Measurements from ENCODE around the gene TBC1D14.
"Not testable (repeated sequence)": the region's sequence is repeated elsewhere in the genome, so short reads cannot be mapped to it uniquely, and the experiment has no call there.

The TBC1D14 gene

GRCh38 chr4:6972911-6973310, 63.3 kb downstream of the TBC1D14 start:
- DNase-seq (ENCODE audit: low read depth): no peak

- DNase-seq (ENCODE audit: low read depth): peak; percentile 39
These were observed 64.7 kb downstream of the TBC1D14 start for GRCh38 chr4:6974138-6974848.

GRCh38 chr4:6977846-6978245, 68.2 kb downstream of the TBC1D14 start:
- DNase-seq (ENCODE audit: low read depth): not testable (repeated sequence)

GRCh38 chr4:6983544-6984142, 74.0 kb downstream of the TBC1D14 start:
- no peak for DNase-seq (ENCODE audit: low read depth)

GRCh38 chr4:6984612-6985425, 75.2 kb downstream of the TBC1D14 start:
- no peak for DNase-seq (ENCODE audit: low read depth)

- DNase-seq (ENCODE audit: low read depth): no peak
These were observed 76.6 kb downstream of the TBC1D14 start for GRCh38 chr4:6986072-6986780.

- DNase-seq (ENCODE audit: low read depth): peak; percentile 85
These were observed 77.4 kb downstream of the TBC1D14 start for GRCh38 chr4:6986781-6987587.

GRCh38 chr4:6987588-6987961, 77.9 kb downstream of the TBC1D14 start:
- DNase-seq (ENCODE audit: low read depth): no peak

GRCh38 chr4:6988016-6988715, 78.5 kb downstream of the TBC1D14 start:
- no peak for DNase-seq (ENCODE audit: low read depth)

- DNase-seq (ENCODE audit: low read depth): no peak
These were observed 79.8 kb downstream of the TBC1D14 start for GRCh38 chr4:6989331-6989923.

GRCh38 chr4:6990661-6991060, 81.0 kb downstream of the TBC1D14 start:
- no peak for DNase-seq (ENCODE audit: low read depth)

- no peak for DNase-seq (ENCODE audit: low read depth)
These were observed 81.6 kb downstream of the TBC1D14 start for GRCh38 chr4:6991249-6991648.

- no peak for DNase-seq (ENCODE audit: low read depth)
These were observed 82.3 kb downstream of the TBC1D14 start for GRCh38 chr4:6991771-6992557.

- no peak for DNase-seq (ENCODE audit: low read depth)
These were observed 83.4 kb downstream of the TBC1D14 start for GRCh38 chr4:6992728-6993677.

- no peak for DNase-seq (ENCODE audit: low read depth)
These were observed 86.9 kb downstream of the TBC1D14 start for GRCh38 chr4:6996481-6996880.

- no peak for DNase-seq (ENCODE audit: low read depth)
These were observed 89.8 kb downstream of the TBC1D14 start for GRCh38 chr4:6999172-7000086.

- no peak for DNase-seq (ENCODE audit: low read depth)
These were observed 91.0 kb downstream of the TBC1D14 start for GRCh38 chr4:7000421-7001176.

Measured in stimulated activated CD8-positive, alpha-beta memory T cell treated with anti-CD3 and anti-CD28 coated beads, Interleukin-15, amount 100 ng/mL, for 24 hours (primary cell).